Measurements from ENCODE around the gene FABP6.

DNA sequence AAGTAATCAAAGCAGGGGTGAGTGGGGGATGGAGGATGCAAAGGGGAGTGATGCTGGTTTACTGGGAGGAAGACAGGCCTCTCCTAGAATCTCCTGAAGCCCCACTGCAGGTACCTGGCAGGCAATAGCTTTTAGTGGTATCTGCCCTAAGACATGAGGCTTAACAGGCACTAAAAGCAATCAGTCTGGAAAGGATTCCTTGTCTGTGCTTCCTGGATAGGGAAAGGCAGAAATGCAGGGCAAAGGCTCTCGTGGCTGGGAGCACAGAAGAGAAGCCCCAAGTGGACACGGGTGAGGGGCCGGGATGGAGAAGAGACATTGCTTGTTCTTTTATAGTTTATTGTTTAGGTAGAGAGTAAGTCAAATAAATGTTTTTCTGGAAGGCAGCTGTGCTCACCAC lies 43.0 kb downstream of the FABP6 start:
- TF ChIP-seq POLR2AphosphoS5 (IDR thresholded peaks at IDR 0.05): no peak
- TF ChIP-seq, protein P1, sequence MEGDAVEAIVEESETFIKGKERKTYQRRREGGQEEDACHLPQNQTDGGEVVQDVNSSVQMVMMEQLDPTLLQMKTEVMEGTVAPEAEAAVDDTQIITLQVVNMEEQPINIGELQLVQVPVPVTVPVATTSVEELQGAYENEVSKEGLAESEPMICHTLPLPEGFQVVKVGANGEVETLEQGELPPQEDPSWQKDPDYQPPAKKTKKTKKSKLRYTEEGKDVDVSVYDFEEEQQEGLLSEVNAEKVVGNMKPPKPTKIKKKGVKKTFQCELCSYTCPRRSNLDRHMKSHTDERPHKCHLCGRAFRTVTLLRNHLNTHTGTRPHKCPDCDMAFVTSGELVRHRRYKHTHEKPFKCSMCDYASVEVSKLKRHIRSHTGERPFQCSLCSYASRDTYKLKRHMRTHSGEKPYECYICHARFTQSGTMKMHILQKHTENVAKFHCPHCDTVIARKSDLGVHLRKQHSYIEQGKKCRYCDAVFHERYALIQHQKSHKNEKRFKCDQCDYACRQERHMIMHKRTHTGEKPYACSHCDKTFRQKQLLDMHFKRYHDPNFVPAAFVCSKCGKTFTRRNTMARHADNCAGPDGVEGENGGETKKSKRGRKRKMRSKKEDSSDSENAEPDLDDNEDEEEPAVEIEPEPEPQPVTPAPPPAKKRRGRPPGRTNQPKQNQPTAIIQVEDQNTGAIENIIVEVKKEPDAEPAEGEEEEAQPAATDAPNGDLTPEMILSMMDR (IDR thresholded peaks at IDR 0.05): no peak
- no peak for TF ChIP-seq EP300 (IDR thresholded peaks at IDR 0.05)

Measured in suprapubic skin (tissue), 4 donors.